ENCODE data around the gene NCKAP5. TPM values are rescaled to one million over a fixed set of nuclear protein-coding genes. Genes with fewer than 3 reads are reported as not detected.

Gene NCKAP5
- total RNA-seq, 4 donors from 2014 or later: 2.7 to 11.7 (median 5.6) TPM

GRCh38 chr2:133438848-133439564, 129.3 kb downstream of the NCKAP5 start:
- Histone ChIP-seq H3K27ac (no peak overlapping the region), H3K36me3 (no peaks in the 10 kb centered on the region), H3K4me3 (no peak overlapping the region), H3K9me3 (no peaks in the 10 kb centered on the region), H3K27me3 (no peaks in the 10 kb centered on the region), H3K4me1 (no peaks in the 10 kb centered on the region)
- 51% methylated on average over 4 of the region's 4 CpGs for WGBS, 2 donors
- no peak for TF ChIP-seq POLR2A (IDR thresholded peaks at IDR 0.05)
- TF ChIP-seq EP300 (IDR thresholded peaks at IDR 0.05): no peak
- no peak for TF ChIP-seq CTCF (IDR thresholded peaks at IDR 0.05)
- no peak for DNase-seq (ENCODE audit: low spot score in 2 of 2)

GRCh38 chr2:133438026-133438425, 130.2 kb downstream of the NCKAP5 start:
- no peak for TF ChIP-seq EP300 (IDR thresholded peaks at IDR 0.05)
- TF ChIP-seq POLR2A (IDR thresholded peaks at IDR 0.05): no peak
- TF ChIP-seq CTCF (IDR thresholded peaks at IDR 0.05): no peak
- Histone ChIP-seq H3K9me3 (no peaks in the 10 kb centered on the region), H3K36me3 (no peaks in the 10 kb centered on the region), H3K27ac (no peak overlapping the region), H3K4me3 (no peak overlapping the region), H3K27me3 (no peaks in the 10 kb centered on the region), H3K4me1 (no peaks in the 10 kb centered on the region)
- DNase-seq (ENCODE audit: low spot score in 2 of 2): no peak

- no peak for TF ChIP-seq EP300 (IDR thresholded peaks at IDR 0.05)
- H3K27me3 ChIP-seq: no peaks in the 10 kb centered on the region
- no peaks in the 10 kb centered on the region for H3K9me3 ChIP-seq
- no peaks in the 10 kb centered on the region for H3K36me3 ChIP-seq
- H3K4me3 ChIP-seq: no peak overlapping the region
- no peaks in the 10 kb centered on the region for H3K4me1 ChIP-seq
- H3K27ac ChIP-seq: no peak overlapping the region
- WGBS, 2 donors: 49 to 55% methylated on average over 3 of the region's 3 CpGs
- no peak for DNase-seq (ENCODE audit: low spot score in 2 of 2)
Observed at GRCh38 chr2:133437492-133437891, 130.8 kb downstream of the NCKAP5 start.

GRCh38 chr2:133434959-133435668, 133.1 kb downstream of the NCKAP5 start:
- no peaks in the 10 kb centered on the region for H3K4me1 ChIP-seq
- no peak overlapping the region for H3K4me3 ChIP-seq
- WGBS, 2 donors: 68 to 78% methylated on average over 5 of the region's 5 CpGs
- H3K9me3 ChIP-seq: no peaks in the 10 kb centered on the region
- H3K36me3 ChIP-seq: no peaks in the 10 kb centered on the region
- H3K27ac ChIP-seq: no peak overlapping the region
- DNase-seq (ENCODE audit: low spot score in 2 of 2): no peak
- TF ChIP-seq CTCF (IDR thresholded peaks at IDR 0.05): no peak
- TF ChIP-seq EP300 (IDR thresholded peaks at IDR 0.05): no peak
- TF ChIP-seq POLR2A (IDR thresholded peaks at IDR 0.05): no peak
- H3K27me3 ChIP-seq: no peaks in the 10 kb centered on the region

- TF ChIP-seq POLR2A (IDR thresholded peaks at IDR 0.05): no peak
- TF ChIP-seq EP300 (IDR thresholded peaks at IDR 0.05): no peak
- TF ChIP-seq CTCF (IDR thresholded peaks at IDR 0.05): no peak
- Histone ChIP-seq H3K9me3 (no peaks in the 10 kb centered on the region), H3K36me3 (no peaks in the 10 kb centered on the region), H3K4me3 (no peak overlapping the region), H3K4me1 (no peaks in the 10 kb centered on the region), H3K27ac (no peak overlapping the region), H3K27me3 (no peaks in the 10 kb centered on the region)
- no peak for DNase-seq (ENCODE audit: low spot score in 2 of 2)
- WGBS, 2 donors: 57 to 58% methylated on average over 5 of the region's 5 CpGs
Observed at GRCh38 chr2:133433455-133434451, 134.5 kb downstream of the NCKAP5 start.
